Activated CD8-positive, alpha-beta T cell treated with anti-CD3 and anti-CD28 coated beads for 36 hours (primary cell): ENCODE measurements around the gene HMGN4. TPM values are rescaled to one million over a fixed set of nuclear protein-coding genes. Genes with fewer than 3 reads are reported as not detected.

ENCODE experiments used
- ATAC-seq: fragments of 200-7000 bp; cut with Tn5 transposase; one replicate; pipeline ENCODE4 v1.10.0; 2021; ENCODE audit warnings: mild to moderate bottlenecking, moderate library complexity
- CTCF ChIA-PET: fragments of 350-600 bp; sonication (Branson Sonifier 250); formaldehyde crosslinking; loops from one replicate; lab custom pipeline; 2021; ENCODE audit warnings: antibody characterized with exemption; lab: Charles Lee
- POLR2A ChIA-PET: fragments of 350-600 bp; sonication (Branson Sonifier 250); formaldehyde crosslinking; loops from one replicate; lab custom pipeline; 2021; ENCODE audit warnings: antibody characterized with exemption; lab: Charles Lee
- DNase-seq: peaks from one replicate; pipeline ENCODE4 v3.0.0-alpha.2; 2020
- H3K27ac Mint-ChIP-seq: one replicate; pipeline ENCODE4 v1.8.0; 2021; ENCODE audit warnings: mild to moderate bottlenecking, mixed read lengths
- H3K27me3 Mint-ChIP-seq: one replicate; pipeline ENCODE4 v1.8.0; 2021; ENCODE audit warnings: mixed read lengths
- H3K36me3 Mint-ChIP-seq: one replicate; pipeline ENCODE4 v1.8.0; 2021; ENCODE audit warnings: low read depth, mixed read lengths
- H3K4me1 Mint-ChIP-seq: one replicate; pipeline ENCODE4 v1.8.0; 2021; ENCODE audit warnings: low read depth, mixed read lengths
- H3K4me3 Mint-ChIP-seq: one replicate; pipeline ENCODE4 v1.8.0; 2021; ENCODE audit warnings: mild to moderate bottlenecking, moderate library complexity, mixed read lengths
- H3K9me3 Mint-ChIP-seq: one replicate; pipeline ENCODE4 v1.8.0; 2021; ENCODE audit warnings: mixed read lengths
- intact Hi-C: fragments of 100-400 bp; cut with micrococcal nuclease; formaldehyde crosslinking; loops from one replicate; pipeline ENCODE4 v1.10.0; 2022
- total RNA-seq, 2 experiments: library from RNA; stranded (reverse); gene quantifications; one replicate each; pipeline ENCODE4 v1.2.3, GENCODE V29; 2021
- TF ChIP-seq, protein P1 (sequence below): fragments of 200-600 bp; IDR thresholded peaks from one replicate; pipeline ENCODE4 v1.8.0; 2022; ENCODE audit warnings: antibody characterized with exemption, mild to moderate bottlenecking

HMGN4 gene
- total RNA-seq, 2 experiments from 2014 or later, result 80.2 to 83.3 TPM

- TF ChIP-seq, protein P1, sequence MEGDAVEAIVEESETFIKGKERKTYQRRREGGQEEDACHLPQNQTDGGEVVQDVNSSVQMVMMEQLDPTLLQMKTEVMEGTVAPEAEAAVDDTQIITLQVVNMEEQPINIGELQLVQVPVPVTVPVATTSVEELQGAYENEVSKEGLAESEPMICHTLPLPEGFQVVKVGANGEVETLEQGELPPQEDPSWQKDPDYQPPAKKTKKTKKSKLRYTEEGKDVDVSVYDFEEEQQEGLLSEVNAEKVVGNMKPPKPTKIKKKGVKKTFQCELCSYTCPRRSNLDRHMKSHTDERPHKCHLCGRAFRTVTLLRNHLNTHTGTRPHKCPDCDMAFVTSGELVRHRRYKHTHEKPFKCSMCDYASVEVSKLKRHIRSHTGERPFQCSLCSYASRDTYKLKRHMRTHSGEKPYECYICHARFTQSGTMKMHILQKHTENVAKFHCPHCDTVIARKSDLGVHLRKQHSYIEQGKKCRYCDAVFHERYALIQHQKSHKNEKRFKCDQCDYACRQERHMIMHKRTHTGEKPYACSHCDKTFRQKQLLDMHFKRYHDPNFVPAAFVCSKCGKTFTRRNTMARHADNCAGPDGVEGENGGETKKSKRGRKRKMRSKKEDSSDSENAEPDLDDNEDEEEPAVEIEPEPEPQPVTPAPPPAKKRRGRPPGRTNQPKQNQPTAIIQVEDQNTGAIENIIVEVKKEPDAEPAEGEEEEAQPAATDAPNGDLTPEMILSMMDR, result no peak
- Mint-ChIP-seq H3K36me3 (no peaks in the 10 kb centered on the region), H3K4me3 (peak overlapping the region; percentile 37), H3K4me1 (peaks cover 12% of the 10 kb centered on the region), H3K9me3 (no peaks in the 10 kb centered on the region), H3K27ac (peak overlapping the region; percentile 71), H3K27me3 (no peaks in the 10 kb centered on the region)
- ChIA-PET CTCF (interaction anchor here (0.8 to 5.5 kb wide), 9 partner anchors 14 to 1241 kb away, joined by 3 to 22 read pairs (median 4); partner anchors contain the start of gene ABT1), POLR2A (interaction anchor here (0.8 to 3.2 kb wide), 5 partner anchors 13 to 233 kb away, joined by 3 to 14 read pairs (median 4); partner anchors contain the start of gene HMGN4)
- no peak for DNase-seq
- intact Hi-C loops, result no loop called here
- ATAC-seq, result no peak
Measured at GRCh38 chr6:26555505-26556262, 17.5 kb downstream of the HMGN4 start.

- H3K36me3 Mint-ChIP-seq, result no peaks in the 10 kb centered on the region
- no peaks in the 10 kb centered on the region for H3K27me3 Mint-ChIP-seq
- H3K27ac Mint-ChIP-seq, result peak overlapping the region; percentile 17
- ATAC-seq, result peak; percentile 18
- DNase-seq, result peak; percentile 73
- TF ChIP-seq, protein P1, result no peak
- intact Hi-C loops, result no loop called here
- ChIA-PET CTCF (interaction anchor here (0.7 to 5.5 kb wide), 8 partner anchors 13 to 1240 kb away, joined by 3 to 22 read pairs (median 4); partner anchors contain the start of gene ABT1), POLR2A (interaction anchor here (0.7 to 1.3 kb wide), 8 partner anchors 8 to 576 kb away, joined by 3 to 13 read pairs (median 3); partner anchors contain the start of gene HMGN4)
- H3K4me1 Mint-ChIP-seq, result peaks cover 10% of the 10 kb centered on the region
- no peaks in the 10 kb centered on the region for H3K9me3 Mint-ChIP-seq
- H3K4me3 Mint-ChIP-seq, result peak overlapping the region; percentile 37
Measured at GRCh38 chr6:26556263-26557070, 18.3 kb downstream of the HMGN4 start.

- Mint-ChIP-seq H3K27ac (no peak overlapping the region), H3K27me3 (no peaks in the 10 kb centered on the region), H3K9me3 (no peaks in the 10 kb centered on the region), H3K4me1 (no peaks in the 10 kb centered on the region), H3K4me3 (no peak overlapping the region), H3K36me3 (no peaks in the 10 kb centered on the region)
- ATAC-seq, result no peak
- ChIA-PET CTCF (interaction anchor here (0.8 to 1.2 kb wide), 2 partner anchors 23 to 220 kb away, joined by 3 to 4 read pairs; partner anchors contain the start of gene HMGN4), POLR2A (no interaction called here)
- DNase-seq, result no peak
- TF ChIP-seq, protein P1, result no peak
- intact Hi-C loops, result no loop called here
Measured at GRCh38 chr6:26561533-26562466, 23.6 kb downstream of the HMGN4 start.

DNA sequence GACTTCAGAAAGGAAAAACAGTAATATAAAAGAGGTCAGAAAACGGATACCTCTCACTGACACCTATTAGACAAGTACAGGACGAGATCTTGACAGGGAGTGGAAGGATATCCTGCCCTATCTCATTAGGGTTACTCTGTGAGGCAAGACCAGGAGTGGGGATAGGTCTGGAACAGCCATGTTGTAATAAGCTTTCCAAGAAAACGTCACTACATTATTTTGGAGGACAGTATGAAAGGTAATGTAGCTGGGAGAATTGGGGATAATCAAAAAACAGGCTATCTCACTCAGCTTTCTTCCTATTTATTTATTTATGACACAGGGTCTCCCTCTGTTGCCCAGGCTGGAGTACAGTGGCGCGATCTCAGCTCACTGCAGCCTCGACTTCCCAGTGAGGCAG is 25.3 kb downstream of the HMGN4 start:
- intact Hi-C loops, result no loop called here
- ATAC-seq (no peak), DNase-seq (no peak)
- POLR2A ChIA-PET, result no interaction called here
- CTCF ChIA-PET, result interaction anchor here (0.7 to 1.7 kb wide), 3 partner anchors 18 to 222 kb away, joined by 3 to 6 read pairs (median 4); partner anchors contain the start of gene ABT1
- TF ChIP-seq, protein P1, result no peak
- H3K4me1 Mint-ChIP-seq, result peaks cover 2% of the 10 kb centered on the region
- no peaks in the 10 kb centered on the region for H3K9me3 Mint-ChIP-seq
- H3K36me3 Mint-ChIP-seq, result peaks cover 1% of the 10 kb centered on the region
- H3K27me3 Mint-ChIP-seq, result peaks cover under 1% of the 10 kb centered on the region
- H3K4me3 Mint-ChIP-seq, result no peak overlapping the region
- no peak overlapping the region for H3K27ac Mint-ChIP-seq
